Progenitor cell of endocrine pancreas (in vitro differentiated cells): ENCODE data around the gene THADA. TPM values are rescaled to one million over a fixed set of nuclear protein-coding genes. Genes with fewer than 3 reads are reported as not detected.

Experiments
- DNase-seq: peaks from one replicate; pipeline ENCODE4 v3.0.0; 2021; ENCODE audit warnings: low spot score; ENCODE audit not compliant: unreplicated experiment
- H3K27ac Mint-ChIP-seq: 2 replicates; pipeline ENCODE4 v1.8.0; 2021; ENCODE audit warnings: mild to moderate bottlenecking, moderate library complexity, mixed read lengths
- H3K27me3 Mint-ChIP-seq: 2 replicates; pipeline ENCODE4 v1.8.0; 2021; ENCODE audit warnings: mixed read lengths
- H3K36me3 Mint-ChIP-seq: 2 replicates; pipeline ENCODE4 v1.8.0; 2022; ENCODE audit warnings: mixed read lengths; ENCODE audit not compliant: insufficient read depth
- H3K4me1 Mint-ChIP-seq: 2 replicates; pipeline ENCODE4 v1.8.0; 2021; ENCODE audit warnings: low read depth, mixed read lengths
- H3K4me3 Mint-ChIP-seq: 2 replicates; pipeline ENCODE4 v1.8.0; 2021; ENCODE audit warnings: low read depth, mild to moderate bottlenecking, moderate library complexity, mixed read lengths
- H3K9me3 Mint-ChIP-seq: 2 replicates; pipeline ENCODE4 v1.8.0; 2021; ENCODE audit warnings: low read depth, mixed read lengths
- CTCF ChIP-seq: fragments of 200-600 bp; sonication (generic); IDR thresholded peaks from one replicate; pipeline ENCODE4 v1.5.0; 2021; ENCODE audit warnings: antibody characterized with exemption, mild to moderate bottlenecking; ENCODE audit not compliant: unreplicated experiment
- total RNA-seq: library from RNA; stranded (reverse); gene quantifications from 2 replicates; pipeline ENCODE4 v1.2.1, GENCODE V29; 2021

Gene THADA
- total RNA-seq, 1 donor from 2014 or later, result 39.4 TPM

GRCh38 chr2:43473767-43474166, 122.1 kb downstream of the THADA start:
- H3K4me1 Mint-ChIP-seq, result peaks cover 24% of the 10 kb centered on the region
- no peak overlapping the region for H3K27ac Mint-ChIP-seq
- peaks cover 2% of the 10 kb centered on the region for H3K27me3 Mint-ChIP-seq
- H3K4me3 Mint-ChIP-seq, result no peak overlapping the region
- DNase-seq, result no peak
- H3K36me3 Mint-ChIP-seq, result peaks cover 9% of the 10 kb centered on the region
- H3K9me3 Mint-ChIP-seq, result no peaks in the 10 kb centered on the region
- TF ChIP-seq CTCF, result no peak

- DNase-seq, result no peak
- TF ChIP-seq CTCF, result no peak
- Mint-ChIP-seq H3K27me3 (peaks cover under 1% of the 10 kb centered on the region), H3K36me3 (peaks cover 9% of the 10 kb centered on the region), H3K9me3 (no peaks in the 10 kb centered on the region), H3K4me3 (no peak overlapping the region), H3K27ac (no peak overlapping the region), H3K4me1 (peaks cover 26% of the 10 kb centered on the region)
Observed at GRCh38 chr2:43472527-43473194, 123.2 kb downstream of the THADA start.

GRCh38 chr2:43469713-43470112, 126.1 kb downstream of the THADA start:
- Mint-ChIP-seq H3K27ac (no peak overlapping the region), H3K27me3 (peaks cover 16% of the 10 kb centered on the region), H3K9me3 (no peaks in the 10 kb centered on the region), H3K36me3 (peaks cover 10% of the 10 kb centered on the region), H3K4me1 (peaks cover 26% of the 10 kb centered on the region), H3K4me3 (no peak overlapping the region)
- no peak for TF ChIP-seq CTCF
- no peak for DNase-seq

GRCh38 chr2:43469094-43469493, 126.7 kb downstream of the THADA start:
- Mint-ChIP-seq H3K4me3 (no peak overlapping the region), H3K27ac (no peak overlapping the region), H3K27me3 (peaks cover 19% of the 10 kb centered on the region), H3K36me3 (peaks cover 8% of the 10 kb centered on the region), H3K4me1 (peaks cover 30% of the 10 kb centered on the region), H3K9me3 (no peaks in the 10 kb centered on the region)
- no peak for DNase-seq
- TF ChIP-seq CTCF, result no peak

- peaks cover 19% of the 10 kb centered on the region for H3K27me3 Mint-ChIP-seq
- TF ChIP-seq CTCF, result no peak
- DNase-seq, result no peak
- no peak overlapping the region for H3K4me3 Mint-ChIP-seq
- H3K27ac Mint-ChIP-seq, result no peak overlapping the region
- H3K36me3 Mint-ChIP-seq, result peaks cover 4% of the 10 kb centered on the region
- no peaks in the 10 kb centered on the region for H3K9me3 Mint-ChIP-seq
- peaks cover 35% of the 10 kb centered on the region for H3K4me1 Mint-ChIP-seq
Observed at GRCh38 chr2:43467891-43468290, 127.9 kb downstream of the THADA start.
